MM.1S (cell line): ENCODE data around the gene APBB1.

ENCODE experiments used
- DNase-seq: peaks from one replicate; pipeline ENCODE4 v3.0.0-alpha.2; 2015
- H2AFZ ChIP-seq: fragments of 300-600 bp; sonication (generic); 2 replicates; pipeline ENCODE4 v1.6.0; 2016; ENCODE audit warnings: antibody characterized with exemption, low read length
- H3F3A ChIP-seq: fragments of 300-600 bp; sonication (generic); 2 replicates; pipeline ENCODE4 v1.6.1; 2016; ENCODE audit warnings: mild to moderate bottlenecking, antibody characterized with exemption, low read length, moderate library complexity, mixed read lengths; ENCODE audit not compliant: insufficient read depth
- H3K27ac ChIP-seq: fragments of 300-600 bp; sonication (generic); 2 replicates; pipeline ENCODE4 v1.5.1; 2016; ENCODE audit warnings: mild to moderate bottlenecking, low read length
- H3K27me3 ChIP-seq: fragments of 300-600 bp; sonication (generic); replicated peaks from 2 replicates; pipeline ENCODE4 v1.6.0; 2016; ENCODE audit warnings: low read length; ENCODE audit not compliant: insufficient read depth
- H3K36me3 ChIP-seq: fragments of 300-600 bp; sonication (generic); replicated peaks from 2 replicates; pipeline ENCODE4 v1.6.1; 2016; ENCODE audit warnings: mild to moderate bottlenecking, low read length, mixed read lengths; ENCODE audit not compliant: insufficient read depth
- H3K4me1 ChIP-seq: fragments of 300-600 bp; sonication (generic); 2 replicates; pipeline ENCODE4 v1.6.1; 2016; ENCODE audit warnings: low read length, mixed read lengths
- H3K4me2 ChIP-seq: fragments of 300-600 bp; sonication (generic); 2 replicates; pipeline ENCODE4 v1.6.0; 2016; ENCODE audit warnings: low read depth, low read length
- H3K4me3 ChIP-seq: fragments of 300-600 bp; sonication (generic); 2 replicates; pipeline ENCODE4 v1.5.1; 2016; ENCODE audit warnings: low read length, mixed read lengths
- H3K79me2 ChIP-seq: fragments of 300-600 bp; sonication (generic); 2 replicates; pipeline ENCODE4 v1.6.1; 2016; ENCODE audit warnings: mixed run types, low read length, mixed read lengths
- H3K9ac ChIP-seq: fragments of 300-600 bp; sonication (generic); 2 replicates; pipeline ENCODE4 v1.6.1; 2016; ENCODE audit warnings: low read length, mixed read lengths
- H3K9me2 ChIP-seq: fragments of 300-600 bp; sonication (generic); replicated peaks from 2 replicates; pipeline ENCODE4 v1.6.1; 2016; ENCODE audit warnings: mild to moderate bottlenecking, low read length, mixed read lengths; ENCODE audit not compliant: insufficient read depth
- H3K9me3 ChIP-seq: fragments of 300-600 bp; sonication (generic); replicated peaks from 2 replicates; pipeline ENCODE4 v1.6.1; 2016; ENCODE audit warnings: mild to moderate bottlenecking, low read length, mixed read lengths; ENCODE audit not compliant: insufficient read depth
- H4K20me1 ChIP-seq: fragments of 300-600 bp; sonication (generic); 2 replicates; pipeline ENCODE4 v1.6.1; 2016; ENCODE audit warnings: mild to moderate bottlenecking, low read length, moderate library complexity, mixed read lengths; ENCODE audit not compliant: insufficient read depth
- CTCF ChIP-seq: fragments of 300-600 bp; sonication (generic); IDR thresholded peaks from 2 replicates; pipeline ENCODE4 v1.5.1; 2016; ENCODE audit warnings: antibody characterized with exemption, low read length, mixed read lengths
- EZH2 ChIP-seq: fragments of 300-600 bp; sonication (generic); optimal IDR thresholded peaks from 2 replicates; pipeline ENCODE3; 2017; ENCODE audit warnings: low read depth, mild to moderate bottlenecking, antibody characterized with exemption, low read length, mixed read lengths
- EZH2phosphoT487 ChIP-seq: fragments of 300-600 bp; sonication (generic); IDR thresholded peaks from 2 replicates; pipeline ENCODE4 v1.6.1; 2018; ENCODE audit warnings: antibody characterized with exemption, low read length

The APBB1 gene

GRCh38 chr11:6362185-6362872, 56.6 kb downstream of the APBB1 start:
- no peaks in the 10 kb centered on the region for H3F3A ChIP-seq
- TF ChIP-seq EZH2phosphoT487 (no peak), CTCF (no peak), EZH2 (no peak)
- no peaks in the 10 kb centered on the region for H3K79me2 ChIP-seq
- H4K20me1 ChIP-seq, result no peaks in the 10 kb centered on the region
- no peaks in the 10 kb centered on the region for H3K9me3 ChIP-seq
- no peak overlapping the region for H3K27ac ChIP-seq
- H3K9me2 ChIP-seq, result no peaks in the 10 kb centered on the region
- no peak overlapping the region for H2AFZ ChIP-seq
- H3K9ac ChIP-seq, result no peak overlapping the region
- DNase-seq, result no peak
- no peak overlapping the region for H3K4me3 ChIP-seq
- H3K4me2 ChIP-seq, result no peak overlapping the region
- H3K4me1 ChIP-seq, result no peaks in the 10 kb centered on the region
- H3K36me3 ChIP-seq, result no peaks in the 10 kb centered on the region
- no peaks in the 10 kb centered on the region for H3K27me3 ChIP-seq

- Histone ChIP-seq H3K27me3 (no peaks in the 10 kb centered on the region), H3K9ac (no peak overlapping the region), H3K4me1 (no peaks in the 10 kb centered on the region), H3K9me2 (no peaks in the 10 kb centered on the region), H3K4me3 (no peak overlapping the region), H3K27ac (no peak overlapping the region), H3K4me2 (no peak overlapping the region), H3K79me2 (no peaks in the 10 kb centered on the region), H4K20me1 (no peaks in the 10 kb centered on the region), H3F3A (no peaks in the 10 kb centered on the region), H3K9me3 (no peaks in the 10 kb centered on the region), H3K36me3 (no peaks in the 10 kb centered on the region), H2AFZ (no peak overlapping the region)
- DNase-seq, result no peak
- TF ChIP-seq EZH2phosphoT487 (no peak), EZH2 (no peak), CTCF (no peak)
Measured at GRCh38 chr11:6360183-6360582, 58.7 kb downstream of the APBB1 start.

- Histone ChIP-seq H3K36me3 (no peaks in the 10 kb centered on the region), H3K27ac (no peak overlapping the region), H3K9me3 (no peaks in the 10 kb centered on the region), H4K20me1 (no peaks in the 10 kb centered on the region), H3F3A (no peaks in the 10 kb centered on the region), H3K4me2 (no peak overlapping the region), H3K27me3 (no peaks in the 10 kb centered on the region), H2AFZ (no peak overlapping the region), H3K9me2 (no peaks in the 10 kb centered on the region), H3K4me3 (no peak overlapping the region), H3K79me2 (no peaks in the 10 kb centered on the region), H3K9ac (no peak overlapping the region), H3K4me1 (no peaks in the 10 kb centered on the region)
- DNase-seq, result no peak
- TF ChIP-seq CTCF (no peak), EZH2phosphoT487 (no peak), EZH2 (no peak)
Measured at GRCh38 chr11:6357222-6357621, 61.7 kb downstream of the APBB1 start.
